ENCODE data around the gene STRADB.
"Not testable (repeated sequence)": the region's sequence is repeated elsewhere in the genome, so short reads cannot be mapped to it uniquely, and the experiment has no call there.

The STRADB gene, protein sequence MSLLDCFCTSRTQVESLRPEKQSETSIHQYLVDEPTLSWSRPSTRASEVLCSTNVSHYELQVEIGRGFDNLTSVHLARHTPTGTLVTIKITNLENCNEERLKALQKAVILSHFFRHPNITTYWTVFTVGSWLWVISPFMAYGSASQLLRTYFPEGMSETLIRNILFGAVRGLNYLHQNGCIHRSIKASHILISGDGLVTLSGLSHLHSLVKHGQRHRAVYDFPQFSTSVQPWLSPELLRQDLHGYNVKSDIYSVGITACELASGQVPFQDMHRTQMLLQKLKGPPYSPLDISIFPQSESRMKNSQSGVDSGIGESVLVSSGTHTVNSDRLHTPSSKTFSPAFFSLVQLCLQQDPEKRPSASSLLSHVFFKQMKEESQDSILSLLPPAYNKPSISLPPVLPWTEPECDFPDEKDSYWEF

DNA sequence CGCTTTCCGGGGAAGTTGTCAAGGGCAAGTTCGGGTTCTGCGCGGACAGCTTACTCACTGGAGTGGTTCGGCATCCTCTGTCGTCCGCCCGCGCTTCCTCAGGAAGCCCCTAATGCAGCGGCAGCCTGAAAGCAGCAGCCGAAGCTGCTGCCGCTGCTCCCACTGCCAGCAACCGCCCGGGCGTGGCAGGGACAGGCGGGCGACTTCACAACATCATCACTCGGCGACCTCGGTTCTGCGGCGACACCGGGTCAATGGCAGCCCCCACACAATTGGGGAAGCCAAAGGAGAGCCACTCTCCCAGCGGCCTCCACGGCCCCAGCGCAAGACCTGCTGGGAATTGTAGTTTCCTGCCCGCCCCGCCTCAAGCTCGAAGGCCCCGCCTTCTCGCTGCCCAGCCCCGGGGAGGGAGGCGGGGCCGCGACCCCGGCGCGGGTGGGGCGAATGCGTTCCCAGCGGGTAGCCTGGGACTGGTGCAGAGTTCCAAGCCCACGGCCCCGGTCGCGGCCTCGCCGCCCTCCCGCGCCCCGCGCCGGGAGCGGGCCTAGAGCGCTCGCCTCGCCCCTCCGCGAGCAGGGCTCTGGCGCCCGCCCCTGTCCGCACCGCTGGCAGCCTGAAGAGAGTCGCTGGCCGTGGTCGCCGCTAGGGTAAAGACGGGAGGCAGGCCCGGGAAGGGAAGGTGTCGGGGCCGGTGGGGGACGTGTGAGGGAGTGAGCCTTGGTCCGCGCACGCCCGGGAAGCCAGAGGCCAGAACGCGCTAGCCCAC lies at the start of gene STRADB, which contains the start of gene TRAK2:
Gene STRADB, plus strand, starts transcription at position 449 of the 766 bp plus-strand sequence. CDS start 3,101 bp downstream, outside the sequence.
Gene TRAK2, minus strand, starts transcription at position 167 of the 766 bp plus-strand sequence. CDS start 30,951 bp downstream, outside the sequence.
- peak; percentile 82 for DNase-seq

DNA sequence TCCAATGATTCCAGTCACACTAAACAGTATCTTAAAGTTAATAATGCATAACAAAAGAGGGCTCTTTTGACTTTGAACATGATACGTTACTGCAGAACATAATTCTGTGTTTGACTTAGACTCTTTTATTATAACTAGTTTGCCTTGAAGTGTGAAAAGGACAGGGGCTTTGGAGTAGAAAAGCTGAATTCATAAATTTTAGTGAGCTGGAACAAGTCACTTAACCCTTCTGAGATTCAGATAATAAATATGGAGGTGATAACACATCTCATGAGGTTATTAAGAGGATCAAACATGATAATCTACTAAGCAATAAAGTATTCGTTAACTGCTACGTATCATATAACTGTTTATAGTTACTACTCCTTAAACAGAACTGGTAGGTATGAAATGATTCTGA lies 49.7 kb upstream of the STRADB start:
- no peak for DNase-seq

DNA sequence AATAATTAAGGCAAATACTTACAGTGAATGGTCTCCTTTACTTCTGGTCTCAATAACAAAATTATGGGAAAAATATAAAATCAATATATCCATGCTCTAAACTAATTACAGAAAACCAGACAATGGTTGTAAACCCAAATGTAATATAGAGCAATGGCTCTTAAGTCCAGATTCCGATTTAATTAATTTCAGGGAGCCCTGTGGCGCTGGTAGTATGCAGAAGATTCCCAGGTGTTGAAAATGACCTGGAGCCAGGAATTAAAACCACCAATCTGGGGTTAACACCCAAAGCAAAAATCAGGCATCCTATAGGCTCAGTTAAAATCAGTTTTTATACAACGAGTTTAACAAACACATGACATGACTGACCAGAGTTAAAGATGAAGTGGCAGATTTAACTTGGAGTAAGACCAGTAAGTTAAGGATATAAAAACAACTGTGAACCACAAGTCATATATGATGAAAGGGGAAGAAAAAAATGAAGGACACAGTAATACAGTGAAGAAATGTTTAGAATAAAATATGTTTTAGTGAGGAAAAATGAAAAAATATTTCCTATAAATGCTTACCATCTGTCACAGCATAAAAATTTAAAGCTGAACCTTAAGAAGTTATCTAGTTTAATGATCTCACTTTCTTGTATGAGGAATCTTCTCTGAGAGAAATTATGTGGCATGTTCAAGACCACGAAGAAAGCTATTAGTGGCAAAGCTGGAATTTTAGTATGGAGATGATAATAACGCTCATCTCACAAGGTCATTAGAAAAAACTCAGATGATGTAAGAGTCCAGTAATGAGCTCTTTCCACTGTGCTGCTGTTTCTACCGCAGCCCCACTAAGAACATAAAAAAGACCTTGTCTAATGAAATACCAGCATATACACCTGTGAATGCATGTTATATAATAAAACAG lies 48.6 kb upstream of the STRADB start:
- DNase-seq = no peak

DNA sequence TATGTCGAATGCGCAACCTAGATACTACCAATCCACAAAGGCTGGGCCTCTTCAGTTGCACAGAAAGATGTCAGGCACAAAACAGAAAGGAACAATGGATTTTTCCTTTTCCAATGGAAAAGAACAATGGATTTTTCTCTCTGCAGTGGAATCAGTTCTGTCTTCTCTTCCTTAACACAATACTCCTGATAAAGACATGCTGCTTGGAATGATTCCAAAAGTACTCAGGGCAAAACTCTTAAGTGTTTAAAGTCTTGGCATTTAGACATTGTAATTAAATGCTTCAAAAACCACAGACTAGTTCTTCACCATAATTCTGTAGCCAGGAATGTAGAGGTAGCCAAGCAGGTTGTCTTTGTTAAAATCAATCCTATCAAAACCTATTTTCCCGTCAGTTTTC lies 47.7 kb upstream of the STRADB start:
- no peak for DNase-seq

DNA sequence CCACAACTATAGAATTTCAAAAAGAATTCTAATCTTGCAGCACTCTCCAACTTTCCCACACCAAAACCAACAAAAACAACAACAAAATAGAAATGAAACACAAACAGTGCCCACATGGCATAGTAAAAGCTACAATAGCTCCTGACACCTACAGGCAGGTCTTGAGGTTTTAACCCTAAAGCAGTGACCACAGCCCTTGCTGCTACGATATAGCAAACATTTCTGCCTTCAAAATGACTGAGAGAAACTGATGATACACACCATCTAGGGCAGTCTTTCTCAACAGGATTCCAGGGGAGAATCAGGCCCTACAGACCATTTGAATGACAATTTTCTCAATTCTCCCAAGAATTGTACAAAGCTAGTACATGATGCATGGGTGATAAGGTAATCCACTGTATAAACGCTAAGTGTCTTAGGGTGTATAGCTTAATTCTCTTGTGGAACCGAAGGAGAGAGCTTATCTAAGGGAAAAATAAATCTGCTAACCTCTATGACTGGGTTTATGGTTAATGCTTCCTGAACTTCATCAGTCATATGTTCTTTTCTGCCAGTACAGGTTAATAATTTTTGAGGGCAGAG lies 46.8 kb upstream of the STRADB start:
- no peak for DNase-seq

DNA sequence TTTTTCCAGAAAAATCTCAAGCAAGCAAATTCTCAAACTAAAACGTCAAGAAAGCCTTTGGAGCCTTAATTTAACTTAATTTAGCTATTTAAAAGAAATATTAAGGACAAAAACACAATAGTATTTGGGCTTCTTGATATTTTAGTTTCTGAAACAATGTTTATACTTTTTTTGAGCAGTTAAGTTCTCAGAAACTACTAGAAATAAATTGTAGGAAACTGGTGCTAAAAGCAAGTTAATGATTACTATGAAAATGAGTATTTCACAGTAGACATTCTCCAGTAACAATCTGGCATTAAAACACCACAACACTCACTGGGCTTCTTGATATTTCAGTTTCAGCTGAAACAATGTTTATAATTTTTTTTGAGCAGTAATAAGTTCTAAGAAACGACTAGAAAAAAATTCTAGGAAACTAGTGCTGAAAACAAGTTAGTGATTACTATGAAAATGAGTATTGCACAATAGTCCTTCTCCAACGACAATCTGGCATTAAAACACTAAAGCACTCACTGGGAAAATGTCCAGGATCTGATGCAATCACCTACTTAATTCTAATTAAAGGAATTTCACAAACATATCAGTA lies 45.4 kb upstream of the STRADB start:
- DNase-seq = no peak

DNA sequence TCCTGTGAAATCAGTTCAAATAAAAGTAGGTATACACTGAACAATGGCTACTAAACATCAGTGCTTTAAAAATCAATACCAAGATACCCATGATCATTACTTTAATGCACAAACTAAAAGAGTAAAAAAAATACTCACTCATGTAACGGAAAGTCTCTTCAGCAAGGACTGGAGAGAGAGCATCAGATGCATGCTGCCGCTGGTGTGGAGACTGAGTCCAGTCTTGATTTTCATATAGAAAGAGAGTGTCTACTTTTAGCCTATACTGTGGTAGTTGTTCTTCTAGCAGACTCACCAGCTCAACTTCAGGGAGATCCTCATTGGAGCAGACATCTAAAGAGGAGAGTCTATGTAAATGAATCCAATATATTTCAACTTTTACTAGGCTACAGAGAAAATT lies 44.3 kb upstream of the STRADB start:
- DNase-seq = no peak

DNA sequence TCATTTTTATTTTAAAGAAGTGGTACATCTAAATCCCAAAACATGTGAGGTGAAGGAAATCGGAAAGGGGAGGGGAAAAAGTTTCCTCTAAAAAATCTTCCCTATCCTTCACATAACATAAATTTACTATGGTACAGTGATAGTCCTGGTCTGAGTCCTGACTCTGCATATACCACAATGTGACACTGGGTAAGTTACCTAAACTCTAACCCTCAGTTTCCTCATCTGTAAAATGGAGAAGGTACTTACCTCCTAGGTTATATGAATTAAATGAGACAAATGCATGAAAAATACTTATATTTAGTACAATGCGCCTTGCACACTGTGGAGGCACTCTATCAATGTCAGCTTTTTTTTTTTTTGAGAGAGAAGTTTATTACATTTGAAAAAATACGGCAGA lies 42.6 kb upstream of the STRADB start:
- no peak for DNase-seq

DNA sequence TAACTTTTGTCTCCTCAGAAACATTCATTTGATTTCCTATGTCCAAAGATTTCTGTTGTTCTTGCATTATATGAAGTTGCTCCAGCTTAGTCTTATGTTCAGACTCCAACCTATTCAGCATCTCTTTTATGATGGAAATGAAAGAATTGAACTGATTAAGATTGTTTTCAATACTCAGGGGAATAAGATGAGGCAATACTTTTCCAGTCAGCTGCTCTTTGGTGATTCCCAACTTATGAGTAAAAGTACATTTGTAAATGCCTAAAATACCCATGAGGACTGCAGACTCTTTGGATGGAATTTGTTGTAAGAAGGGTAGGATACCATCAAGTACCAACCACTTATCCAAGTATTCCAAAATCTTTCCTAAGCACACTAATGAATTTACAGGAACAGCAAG lies 40.1 kb upstream of the STRADB start:
- DNase-seq = no peak

DNA sequence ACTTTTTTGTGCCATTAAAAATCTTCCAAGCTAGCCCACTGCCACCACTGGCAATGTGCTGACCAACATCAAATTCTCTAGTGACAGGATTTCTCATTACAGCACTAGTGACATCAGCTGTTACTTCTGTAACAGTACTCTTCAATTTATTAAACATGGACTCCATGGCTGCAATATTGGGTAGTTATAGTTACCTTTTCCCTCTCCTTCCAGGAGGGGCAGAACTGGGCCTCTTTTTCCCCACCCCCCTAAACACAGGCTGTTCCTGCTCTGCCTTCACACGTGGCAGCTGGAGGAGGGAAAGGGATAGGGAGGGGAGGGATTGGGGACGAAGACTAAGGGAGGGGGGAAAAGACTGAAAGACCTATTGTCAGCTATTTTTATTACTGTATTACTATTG lies 38.4 kb upstream of the STRADB start:
- no peak for DNase-seq

DNA sequence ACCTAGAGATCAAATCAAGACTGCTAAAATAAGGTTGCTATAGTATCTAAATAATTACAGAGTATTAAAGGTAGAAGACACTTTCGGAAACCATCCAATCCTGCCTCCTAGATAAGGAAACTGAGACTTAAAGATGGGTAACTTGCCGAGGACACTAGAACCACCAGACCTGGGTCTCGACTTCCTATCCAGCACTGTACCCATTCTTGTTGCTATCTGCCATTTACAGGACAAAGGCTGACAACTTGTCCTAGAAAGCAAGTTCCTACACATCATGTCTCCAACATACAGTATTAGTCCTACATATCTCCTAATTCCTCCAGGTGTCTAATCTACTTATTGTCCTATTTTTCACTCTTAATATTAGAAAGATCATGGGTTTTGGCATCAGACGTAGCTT lies 38.0 kb upstream of the STRADB start:
- no peak for DNase-seq

DNA sequence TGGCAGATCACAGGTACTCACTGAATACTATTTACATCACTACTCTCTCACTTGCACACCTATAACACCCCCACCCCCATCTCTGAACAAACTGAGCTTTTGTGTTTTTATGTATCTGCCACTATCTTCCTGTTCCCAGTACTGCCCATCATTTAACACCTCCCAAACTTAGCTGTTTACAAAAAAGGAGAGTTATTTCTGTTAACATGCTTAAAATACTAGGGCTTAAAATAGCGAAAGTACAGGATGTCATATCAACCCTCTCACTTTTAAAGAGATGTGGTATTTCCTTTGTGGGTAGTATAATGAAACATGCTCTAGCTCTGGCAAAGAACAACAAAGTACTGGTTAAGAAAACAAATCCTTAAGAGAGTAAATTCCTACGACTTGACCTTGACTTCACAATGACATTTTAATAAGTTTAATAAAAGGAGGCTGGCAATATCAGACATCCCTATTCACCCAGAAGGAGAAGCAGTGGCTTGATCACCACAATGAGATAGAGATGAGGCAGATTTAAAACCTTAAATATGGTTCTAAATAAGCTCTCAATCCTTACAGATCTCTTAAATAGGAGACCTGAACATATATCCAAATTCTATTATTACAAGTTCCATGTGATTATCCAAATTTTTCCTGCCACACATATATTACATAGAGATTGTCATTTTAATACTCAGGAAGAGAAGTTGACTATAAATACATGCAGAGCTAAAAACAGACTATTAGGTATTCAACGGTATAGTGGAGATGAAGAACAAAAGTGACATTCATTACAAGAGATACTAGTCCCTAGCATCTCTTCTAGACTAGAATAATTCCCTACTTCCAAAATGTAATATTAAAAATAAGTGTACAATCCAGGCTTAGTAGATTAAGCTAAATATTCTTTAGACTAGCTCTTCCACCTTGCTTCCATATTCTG lies 37.2 kb upstream of the STRADB start:
- DNase-seq = no peak

DNA sequence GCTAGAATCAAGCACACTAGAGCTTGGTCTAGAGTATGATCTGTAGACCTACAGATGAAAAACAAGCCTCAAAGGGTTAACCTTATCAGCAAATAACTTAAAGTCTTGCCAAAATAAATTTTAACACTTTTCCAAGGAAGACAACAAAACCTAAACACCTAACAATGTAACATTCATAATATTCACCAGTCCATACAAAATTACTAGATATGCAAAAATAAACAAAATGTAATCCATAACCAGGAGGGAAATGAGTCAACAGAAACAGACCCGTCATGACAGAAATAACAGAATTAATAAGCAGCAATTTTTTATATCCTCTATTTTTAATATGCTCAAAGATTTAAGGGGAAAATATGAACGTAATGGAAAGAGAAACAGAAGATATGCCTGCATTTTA lies 36.4 kb upstream of the STRADB start:
- no peak for DNase-seq

DNA sequence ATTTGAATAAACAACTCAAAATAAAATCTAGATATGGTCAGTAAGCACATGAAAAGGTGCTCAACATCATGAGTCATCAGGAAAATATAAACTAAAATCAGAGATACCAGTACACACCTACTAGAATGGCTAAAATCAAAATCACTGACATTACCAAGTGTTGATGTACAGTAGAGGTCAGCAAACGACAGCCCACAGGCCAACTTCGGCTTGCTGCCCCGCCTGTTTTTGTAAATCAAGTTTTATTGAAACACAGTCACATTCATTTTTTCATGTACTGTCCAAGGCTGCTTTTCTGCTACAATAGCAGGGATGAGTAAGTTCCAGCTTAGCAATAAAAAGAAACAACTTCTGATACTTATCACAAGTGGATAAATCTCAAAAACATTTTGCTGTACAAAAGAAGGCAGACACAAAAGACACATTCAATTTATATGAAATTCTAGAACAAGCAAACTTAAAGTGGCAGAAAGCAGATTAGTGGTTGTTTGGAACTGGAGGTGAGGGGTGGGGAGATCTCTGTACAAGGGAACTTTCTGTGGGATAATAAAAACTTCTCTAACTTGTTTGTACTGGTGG lies 32.4 kb upstream of the STRADB start:
- DNase-seq = no peak

DNA sequence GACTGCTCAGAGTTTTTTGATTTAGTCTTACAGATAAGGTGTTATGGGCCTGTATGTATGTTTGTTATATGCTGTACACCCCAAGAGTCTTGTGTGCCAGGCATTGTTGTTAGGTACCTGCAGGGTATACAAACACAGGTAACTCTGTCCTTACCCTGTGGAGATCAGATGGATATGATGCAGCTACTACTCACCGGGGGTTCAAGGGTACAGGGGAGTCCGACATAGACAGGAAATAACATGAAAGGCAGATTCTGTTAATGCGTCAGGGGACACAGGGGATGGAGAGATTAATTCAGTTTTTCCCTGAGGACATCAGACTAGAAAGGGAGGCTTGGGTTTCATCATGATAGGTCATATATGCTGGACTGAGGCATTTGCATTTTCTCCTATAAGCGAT lies 31.6 kb upstream of the STRADB start:
- DNase-seq = no peak

DNA sequence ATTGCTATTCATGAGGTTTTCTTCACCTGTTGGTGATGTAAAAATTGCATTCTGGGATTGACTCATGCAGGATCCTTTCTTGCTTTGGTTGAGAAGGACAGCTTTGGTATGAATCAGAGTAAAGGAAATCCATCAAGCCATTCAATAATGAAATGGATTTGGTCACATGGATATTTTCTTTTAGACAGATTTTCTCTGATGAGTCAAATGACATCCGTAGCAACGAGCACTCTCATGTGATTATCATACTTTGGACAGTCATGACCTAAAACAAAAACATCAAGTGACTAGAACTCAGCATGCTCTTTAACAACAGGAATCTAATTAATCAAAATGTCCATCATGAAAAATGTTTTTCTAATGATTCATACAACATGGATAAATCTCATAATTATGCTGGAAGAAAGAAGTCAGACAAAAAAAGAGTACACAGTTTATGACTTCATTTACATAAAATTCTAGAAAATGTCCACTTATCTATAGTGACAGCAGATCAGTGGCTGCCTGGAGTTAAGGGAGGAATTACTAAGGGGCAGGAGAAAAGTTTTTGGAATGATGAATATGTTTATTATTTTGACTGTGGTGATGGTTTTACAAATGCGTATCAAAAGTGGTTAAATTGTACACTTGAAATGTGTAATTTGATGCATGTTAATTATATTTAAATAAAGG lies 31.0 kb upstream of the STRADB start:
- no peak for DNase-seq

DNA sequence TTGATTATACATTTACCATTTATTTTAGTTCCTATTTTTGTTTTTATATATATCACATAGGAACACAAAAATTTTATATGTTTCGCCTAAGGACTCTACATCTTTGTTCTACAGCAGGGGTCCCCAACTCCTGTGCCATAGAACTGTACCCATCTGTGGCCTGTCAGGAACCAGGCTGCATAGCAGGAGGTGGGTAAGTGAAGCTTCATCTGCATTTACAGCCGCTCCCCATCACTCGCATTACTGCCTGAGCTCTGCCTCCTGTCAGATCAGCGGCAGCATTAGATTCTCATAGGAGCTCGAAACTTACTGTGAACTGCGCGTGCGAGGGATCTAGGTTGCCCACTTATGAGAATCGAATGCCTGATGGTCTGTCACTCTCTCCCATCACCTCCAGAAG lies 25.6 kb upstream of the STRADB start:
- no peak for DNase-seq

DNA sequence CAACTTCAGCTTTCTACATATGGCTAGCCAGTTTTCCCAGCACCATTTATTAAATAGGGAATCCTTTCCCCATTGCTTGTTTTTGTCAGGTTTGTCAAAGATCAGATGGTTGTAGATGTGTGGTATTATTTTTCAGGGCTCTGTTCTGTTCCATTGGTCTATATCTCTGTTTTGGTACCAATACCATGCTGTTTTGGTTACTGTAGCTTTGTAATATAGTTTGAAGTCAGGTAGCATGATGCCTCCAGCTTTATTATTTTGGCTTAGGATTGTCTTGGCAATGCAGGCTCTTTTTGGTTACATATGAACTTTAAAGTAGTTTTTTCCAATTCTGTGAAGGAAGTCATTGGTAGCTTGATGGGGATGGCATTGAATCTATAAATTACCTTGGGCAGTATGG lies 23.2 kb upstream of the STRADB start:
- not testable (repeated sequence) for DNase-seq

DNA sequence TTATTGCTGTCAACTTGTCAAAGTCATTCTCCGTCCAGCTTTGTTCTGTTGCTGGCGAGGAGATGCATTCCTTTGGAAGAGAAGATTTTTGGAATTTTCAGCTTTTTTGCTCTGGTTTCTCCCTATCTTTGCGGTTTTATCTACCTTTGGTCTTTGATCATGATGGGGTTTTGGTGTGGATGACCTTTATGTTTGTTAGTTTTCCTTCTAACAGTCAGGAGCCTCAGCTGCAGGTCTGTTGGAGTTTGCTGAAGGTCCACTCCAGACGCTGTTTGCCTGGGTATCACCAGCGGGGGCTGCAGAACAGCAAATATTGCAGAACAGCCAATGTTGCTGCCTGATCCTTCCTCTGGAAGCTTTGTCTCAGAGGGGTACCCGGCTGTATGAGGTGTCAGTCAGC lies 21.7 kb upstream of the STRADB start:
- not testable (repeated sequence) for DNase-seq

DNA sequence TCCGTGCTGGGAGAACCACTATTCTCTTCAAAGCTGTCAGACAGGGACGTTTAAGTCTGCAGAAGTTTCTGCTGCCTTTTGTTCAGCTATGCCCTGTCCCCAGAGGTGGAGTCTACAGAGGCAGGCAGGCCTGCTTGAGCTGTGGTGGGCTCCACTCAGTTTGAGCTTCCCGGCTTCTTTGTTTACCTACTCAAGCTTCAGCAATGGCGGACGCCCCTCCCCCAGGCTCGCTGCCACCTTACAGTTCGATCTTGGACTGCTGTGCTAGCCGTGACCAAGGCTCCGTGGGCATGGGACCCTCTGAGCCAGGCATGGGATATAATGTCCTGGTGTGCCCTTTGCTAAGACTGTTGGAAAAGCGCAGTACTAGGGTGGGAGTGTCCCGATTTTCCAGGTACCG lies 21.2 kb upstream of the STRADB start:
- not testable (repeated sequence) for DNase-seq
